ENCODE data around the gene CCT6B. TPM values are rescaled to one million over a fixed set of nuclear protein-coding genes. Genes with fewer than 3 reads are reported as not detected.
"Not testable (repeated sequence)": the region's sequence is repeated elsewhere in the genome, so short reads cannot be mapped to it uniquely, and the experiment has no call there.

CCT6B gene
- total RNA-seq, 1 donor from 2014 or later, result 0.86 TPM

GRCh38 chr17:34980681-34981537 is 19.6 kb upstream of the CCT6B start:
- intact Hi-C loops (cut with micrococcal nuclease), result loop anchor here (1.0 to 5.0 kb wide), 8 partner anchors 20 to 828 kb away; partner anchors contain the start of genes CCT6B, RAD51D, RFFL and TAF15

GRCh38 chr17:34980353-34980680 is 19.1 kb upstream of the CCT6B start, which contains the start of gene LIG3:
LIG3 (plus strand) TSS chr17:34980512; CDS start chr17:34983006, 2,494 bp downstream.
- intact Hi-C loops (cut with micrococcal nuclease), result loop anchor here (1.0 to 5.0 kb wide), 6 partner anchors 19 to 828 kb away; partner anchors contain the start of genes CCT6B, RAD51D, TAF15 and ZNF830

GRCh38 chr17:34979650-34980352 is 18.5 kb upstream of the CCT6B start:
- intact Hi-C loops (cut with micrococcal nuclease), result loop anchor here (1.0 to 5.0 kb wide), 6 partner anchors 18 to 829 kb away; partner anchors contain the start of genes CCT6B, RAD51D, TAF15 and ZNF830

GRCh38 chr17:34979153-34979552 is 17.9 kb upstream of the CCT6B start:
- intact Hi-C loops (cut with micrococcal nuclease), result no loop called here

GRCh38 chr17:34974794-34975785 is 13.8 kb upstream of the CCT6B start:
- intact Hi-C loops (cut with micrococcal nuclease), result no loop called here

- intact Hi-C loops (cut with micrococcal nuclease), result no loop called here
Observed at GRCh38 chr17:34974179-34974578, 12.9 kb upstream of the CCT6B start.

- intact Hi-C loops (cut with micrococcal nuclease), result no loop called here
Observed at GRCh38 chr17:34958438-34958837, 2.8 kb downstream of the CCT6B start.

GRCh38 chr17:34950780-34951179 is 10.5 kb downstream of the CCT6B start:
- intact Hi-C loops (cut with micrococcal nuclease), result not testable (repeated sequence)

GRCh38 chr17:34930283-34930682 is 31.0 kb downstream of the CCT6B start:
- intact Hi-C loops (cut with micrococcal nuclease), result no loop called here

GRCh38 chr17:34926661-34927060 is 34.6 kb downstream of the CCT6B start:
- intact Hi-C loops (cut with micrococcal nuclease), result no loop called here

GRCh38 chr17:34920676-34921075 is 40.6 kb downstream of the CCT6B start:
- intact Hi-C loops (cut with micrococcal nuclease), result no loop called here

GRCh38 chr17:34917381-34917780 is 43.9 kb downstream of the CCT6B start:
- intact Hi-C loops (cut with micrococcal nuclease), result no loop called here

- intact Hi-C loops (cut with micrococcal nuclease), result no loop called here
Observed at GRCh38 chr17:34916120-34916519, 45.1 kb downstream of the CCT6B start.

- intact Hi-C loops (cut with micrococcal nuclease), result no loop called here
Observed at GRCh38 chr17:34913001-34913400, 48.3 kb downstream of the CCT6B start.

GRCh38 chr17:34909040-34909439 is 52.2 kb downstream of the CCT6B start:
- intact Hi-C loops (cut with micrococcal nuclease), result no loop called here

GRCh38 chr17:34902831-34903547 is 58.3 kb downstream of the CCT6B start:
- intact Hi-C loops (cut with micrococcal nuclease), result no loop called here

GRCh38 chr17:34899643-34900291 is 61.5 kb downstream of the CCT6B start:
- intact Hi-C loops (cut with micrococcal nuclease), result no loop called here

GRCh38 chr17:34895383-34895782 is 65.9 kb downstream of the CCT6B start:
- intact Hi-C loops (cut with micrococcal nuclease), result no loop called here

- intact Hi-C loops (cut with micrococcal nuclease), result no loop called here
Observed at GRCh38 chr17:34894964-34895363, 66.3 kb downstream of the CCT6B start.
